Measurements from ENCODE around the gene LTBP4.

- TF ChIP-seq CTCF (IDR thresholded peaks at IDR 0.05) (no peak), ZFX (IDR thresholded peaks at IDR 0.05; ENCODE audit: borderline replicate concordance) (no peak)
Measured at GRCh38 chr19:40583283-40583682, 17.9 kb upstream of the LTBP4 start.
